ENCODE results near the gene GABARAP. TPM values are rescaled to one million over a fixed set of nuclear protein-coding genes. Genes with fewer than 3 reads are reported as not detected.

The GABARAP gene
- polyA plus RNA-seq, 1 donor from 2014 or later: 384 TPM

DNA sequence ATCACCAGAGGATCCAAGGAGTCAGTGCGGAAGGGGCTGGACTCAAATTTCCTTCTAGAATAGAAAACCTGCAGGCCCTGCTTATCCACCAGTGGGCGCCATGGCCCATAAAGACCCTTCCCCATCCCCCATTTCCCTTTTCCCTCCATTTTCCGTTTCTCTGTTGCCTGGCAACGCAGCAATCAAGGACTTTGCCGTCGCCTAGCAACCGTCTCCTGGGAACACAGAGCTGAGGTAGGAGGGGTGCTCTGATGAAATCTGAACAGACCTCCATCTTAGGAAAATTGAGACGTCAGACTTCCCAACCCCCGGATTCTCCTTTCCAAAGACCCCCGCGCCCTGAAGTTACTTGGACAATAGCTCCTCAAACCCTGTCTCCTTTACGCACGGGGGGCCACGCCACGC, 28.4 kb downstream of the GABARAP start:
- no peaks in the 10 kb centered on the region for H4K20me1 ChIP-seq (ENCODE audit: insufficient read depth)

DNA sequence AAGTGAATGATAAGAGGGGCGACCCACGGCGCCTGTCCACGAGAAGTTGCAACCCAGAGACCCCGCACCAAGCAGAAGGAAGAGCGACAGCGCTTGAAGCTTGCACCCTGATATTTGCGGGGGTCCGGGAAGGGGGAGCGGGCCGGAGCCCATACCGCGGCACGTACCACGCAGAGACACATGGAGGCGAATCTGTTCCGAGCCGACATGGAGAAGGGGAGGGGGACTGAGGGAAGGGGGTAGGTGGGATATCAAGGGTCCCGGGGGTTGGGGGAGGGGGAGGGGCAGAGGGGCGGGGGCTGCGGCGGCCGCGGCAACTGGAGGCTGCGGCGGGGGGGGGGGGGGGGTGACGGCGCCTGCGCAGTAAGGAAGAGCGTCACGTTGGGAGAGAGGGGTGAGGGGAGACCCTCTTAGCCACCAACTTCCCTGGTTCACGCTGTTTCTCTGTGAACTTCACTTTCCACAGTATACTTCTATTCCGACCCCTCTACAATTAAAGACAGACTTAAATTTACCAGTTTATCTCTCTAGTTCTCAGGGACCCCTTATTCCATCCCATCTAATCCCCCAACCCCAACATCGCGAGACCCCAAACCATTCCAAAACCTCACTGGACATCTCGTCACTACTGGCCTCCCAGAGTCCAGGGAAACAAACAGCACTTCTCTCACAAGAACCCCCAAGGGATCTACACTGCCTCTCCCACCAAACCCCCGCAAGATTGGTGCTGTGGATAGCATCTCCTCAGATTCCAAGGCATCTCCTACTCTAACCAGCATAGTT, 30.6 kb downstream of the GABARAP start:
- Histone ChIP-seq H3F3A (ENCODE audit: insufficient read depth, low read length, poor library complexity, severe bottlenecking) (peaks cover 4% of the 10 kb centered on the region), H4K20me1 (ENCODE audit: insufficient read depth) (no peaks in the 10 kb centered on the region), H3K9me2 (ENCODE audit: insufficient read depth, low read length) (no peaks in the 10 kb centered on the region), H2AFZ (ENCODE audit: low read depth, low read length) (no peak overlapping the region), H3K9ac (ENCODE audit: low read length) (peak overlapping the region; percentile 55), H3K9me3 (ENCODE audit: low read length) (no peaks in the 10 kb centered on the region), H3K36me3 (ENCODE audit: insufficient read depth, low read length) (no peaks in the 10 kb centered on the region), H3K4me3 (ENCODE audit: low read length) (peak overlapping the region; percentile 62), H3K79me2 (replicated peaks; ENCODE audit: insufficient read depth, low read length) (peaks cover 67% of the 10 kb centered on the region), H3K4me2 (ENCODE audit: low read length) (peak overlapping the region; percentile 79), H3K27ac (ENCODE audit: low read length) (peak overlapping the region; percentile 98), H3K27me3 (ENCODE audit: insufficient read depth, low read depth, low read length) (no peaks in the 10 kb centered on the region)
- TF ChIP-seq POLR2AphosphoS5 (IDR thresholded peaks at IDR 0.05): no peak
- no peak for TF ChIP-seq TAF1 (IDR thresholded peaks at IDR 0.05; ENCODE audit: low read depth)
- no peak for TF ChIP-seq MXI1 (conservative IDR thresholded peaks at IDR 0.05; ENCODE audit: poor library complexity, severe bottlenecking)
- TF ChIP-seq REST (IDR thresholded peaks at IDR 0.05; ENCODE audit: borderline replicate concordance): no peak
- TF ChIP-seq EZH2 (IDR thresholded peaks at IDR 0.05; ENCODE audit: borderline replicate concordance, insufficient read depth, low read length, poor library complexity, severe bottlenecking): no peak
- no peak for TF ChIP-seq EP300 (conservative IDR thresholded peaks at IDR 0.05; ENCODE audit: poor library complexity, severe bottlenecking)
- TF ChIP-seq, protein P1, sequence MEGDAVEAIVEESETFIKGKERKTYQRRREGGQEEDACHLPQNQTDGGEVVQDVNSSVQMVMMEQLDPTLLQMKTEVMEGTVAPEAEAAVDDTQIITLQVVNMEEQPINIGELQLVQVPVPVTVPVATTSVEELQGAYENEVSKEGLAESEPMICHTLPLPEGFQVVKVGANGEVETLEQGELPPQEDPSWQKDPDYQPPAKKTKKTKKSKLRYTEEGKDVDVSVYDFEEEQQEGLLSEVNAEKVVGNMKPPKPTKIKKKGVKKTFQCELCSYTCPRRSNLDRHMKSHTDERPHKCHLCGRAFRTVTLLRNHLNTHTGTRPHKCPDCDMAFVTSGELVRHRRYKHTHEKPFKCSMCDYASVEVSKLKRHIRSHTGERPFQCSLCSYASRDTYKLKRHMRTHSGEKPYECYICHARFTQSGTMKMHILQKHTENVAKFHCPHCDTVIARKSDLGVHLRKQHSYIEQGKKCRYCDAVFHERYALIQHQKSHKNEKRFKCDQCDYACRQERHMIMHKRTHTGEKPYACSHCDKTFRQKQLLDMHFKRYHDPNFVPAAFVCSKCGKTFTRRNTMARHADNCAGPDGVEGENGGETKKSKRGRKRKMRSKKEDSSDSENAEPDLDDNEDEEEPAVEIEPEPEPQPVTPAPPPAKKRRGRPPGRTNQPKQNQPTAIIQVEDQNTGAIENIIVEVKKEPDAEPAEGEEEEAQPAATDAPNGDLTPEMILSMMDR (IDR thresholded peaks at IDR 0.05; ENCODE audit: poor library complexity, severe bottlenecking): no peak

More for the DNA sequence above, 28.4 kb downstream of the GABARAP start:
- H3K9me2 ChIP-seq (ENCODE audit: insufficient read depth, low read length): no peaks in the 10 kb centered on the region
- no peak overlapping the region for H2AFZ ChIP-seq (ENCODE audit: low read depth, low read length)
- peak overlapping the region; percentile 82 for H3K4me3 ChIP-seq (ENCODE audit: low read length)
- H3K27me3 ChIP-seq (ENCODE audit: insufficient read depth, low read depth, low read length): no peaks in the 10 kb centered on the region
- TF ChIP-seq, protein P1 (IDR thresholded peaks at IDR 0.05; ENCODE audit: poor library complexity, severe bottlenecking): peak; percentile 99
- peak; percentile 93 for TF ChIP-seq SMC3 (conservative IDR thresholded peaks at IDR 0.05; ENCODE audit: poor library complexity)
- TF ChIP-seq TAF1 (IDR thresholded peaks at IDR 0.05; ENCODE audit: low read depth): peak; percentile 40
- TF ChIP-seq REST (IDR thresholded peaks at IDR 0.05; ENCODE audit: borderline replicate concordance): no peak
- peak; percentile 85 for TF ChIP-seq RAD21 (conservative IDR thresholded peaks at IDR 0.05)
- no peak for TF ChIP-seq POLR2AphosphoS5 (IDR thresholded peaks at IDR 0.05)
- TF ChIP-seq EP300 (conservative IDR thresholded peaks at IDR 0.05; ENCODE audit: poor library complexity, severe bottlenecking): peak; percentile 87
- TF ChIP-seq MXI1 (conservative IDR thresholded peaks at IDR 0.05; ENCODE audit: poor library complexity, severe bottlenecking): peak; percentile 95
- H3K4me2 ChIP-seq (ENCODE audit: low read length): peak overlapping the region; percentile 98
- H3K9me3 ChIP-seq (ENCODE audit: low read length): no peaks in the 10 kb centered on the region
- H3K9ac ChIP-seq (ENCODE audit: low read length): peak overlapping the region; percentile 92
- no peaks in the 10 kb centered on the region for H3K36me3 ChIP-seq (ENCODE audit: insufficient read depth, low read length)
- peaks cover 70% of the 10 kb centered on the region for H3K79me2 ChIP-seq (replicated peaks; ENCODE audit: insufficient read depth, low read length)
- H3F3A ChIP-seq (ENCODE audit: insufficient read depth, low read length, poor library complexity, severe bottlenecking): peaks cover 4% of the 10 kb centered on the region
- H3K27ac ChIP-seq (ENCODE audit: low read length): peak overlapping the region; percentile 98
